ENCODE measurements around the gene PIK3CG. TPM values are rescaled to one million over a fixed set of nuclear protein-coding genes. Genes with fewer than 3 reads are reported as not detected.
"Not testable (repeated sequence)": the region's sequence is repeated elsewhere in the genome, so short reads cannot be mapped to it uniquely, and the experiment has no call there.

Gene PIK3CG
- total RNA-seq, 2 experiments from 2014 or later, result 26.8 to 27.0 TPM

GRCh38 chr7:106927536-106927935 lies 62.5 kb downstream of the PIK3CG start:
- no peaks in the 10 kb centered on the region for H3K4me1 Mint-ChIP-seq (ENCODE audit: low read depth)
- ATAC-seq, result no peak

GRCh38 chr7:106929616-106930015 lies 64.5 kb downstream of the PIK3CG start:
- ATAC-seq; POLR2A ChIA-PET; H3K9me3 Mint-ChIP-seq; H3K4me1 Mint-ChIP-seq (ENCODE audit: low read depth); H3K27me3 Mint-ChIP-seq; intact Hi-C loops (cut with micrococcal nuclease); H3K4me3 Mint-ChIP-seq; CTCF ChIA-PET; H3K36me3 Mint-ChIP-seq (ENCODE audit: low read depth); H3K27ac Mint-ChIP-seq; DNase-seq: not testable (repeated sequence)

More at GRCh38 chr7:106927536-106927935, 62.5 kb downstream of the PIK3CG start:
- no peaks in the 10 kb centered on the region for H3K36me3 Mint-ChIP-seq (ENCODE audit: low read depth)
- intact Hi-C loops (cut with micrococcal nuclease), result no loop called here
- ChIA-PET POLR2A (no interaction called here), CTCF (no interaction called here)
- TF ChIP-seq CTCF (IDR thresholded peaks at IDR 0.05), result no peak
- no peak overlapping the region for H3K27ac Mint-ChIP-seq
- DNase-seq, result no peak
- no peak overlapping the region for H3K4me3 Mint-ChIP-seq
- H3K9me3 Mint-ChIP-seq, result peaks cover 7% of the 10 kb centered on the region
- H3K27me3 Mint-ChIP-seq, result no peaks in the 10 kb centered on the region

GRCh38 chr7:106936236-106936635 lies 71.2 kb downstream of the PIK3CG start:
- DNase-seq (no peak), ATAC-seq (no peak)
- intact Hi-C loops (cut with micrococcal nuclease), result no loop called here
- Mint-ChIP-seq H3K4me1 (ENCODE audit: low read depth) (no peaks in the 10 kb centered on the region), H3K9me3 (no peaks in the 10 kb centered on the region), H3K36me3 (ENCODE audit: low read depth) (no peaks in the 10 kb centered on the region), H3K27ac (no peak overlapping the region), H3K27me3 (no peaks in the 10 kb centered on the region), H3K4me3 (no peak overlapping the region)
- ChIA-PET CTCF (no interaction called here), POLR2A (no interaction called here)
- no peak for TF ChIP-seq CTCF (IDR thresholded peaks at IDR 0.05)

GRCh38 chr7:106938122-106938521 lies 73.0 kb downstream of the PIK3CG start:
- not testable (repeated sequence) for ATAC-seq

GRCh38 chr7:106938803-106939202 lies 73.7 kb downstream of the PIK3CG start:
- POLR2A ChIA-PET, result no interaction called here
- H3K4me1 Mint-ChIP-seq (ENCODE audit: low read depth), result no peaks in the 10 kb centered on the region
- TF ChIP-seq CTCF (IDR thresholded peaks at IDR 0.05), result no peak
- intact Hi-C loops (cut with micrococcal nuclease), result no loop called here
- no peaks in the 10 kb centered on the region for H3K9me3 Mint-ChIP-seq
- H3K36me3 Mint-ChIP-seq (ENCODE audit: low read depth), result no peaks in the 10 kb centered on the region
- CTCF ChIA-PET, result interaction anchor here (0.8 to 1.0 kb wide), 2 partner anchors 9 to 211 kb away, joined by 3 read pairs; no protein-coding TSS in a partner anchor
- H3K27ac Mint-ChIP-seq, result no peak overlapping the region
- DNase-seq (no peak), ATAC-seq (no peak)
- H3K27me3 Mint-ChIP-seq, result no peaks in the 10 kb centered on the region
- H3K4me3 Mint-ChIP-seq, result no peak overlapping the region

More at GRCh38 chr7:106938122-106938521, 73.0 kb downstream of the PIK3CG start:
- POLR2A ChIA-PET; H3K27ac Mint-ChIP-seq; H3K4me3 Mint-ChIP-seq; H3K36me3 Mint-ChIP-seq (ENCODE audit: low read depth); H3K9me3 Mint-ChIP-seq; DNase-seq; H3K27me3 Mint-ChIP-seq; intact Hi-C loops (cut with micrococcal nuclease); H3K4me1 Mint-ChIP-seq (ENCODE audit: low read depth): not testable (repeated sequence)
- CTCF ChIA-PET, result interaction anchor here (0.8 to 1.0 kb wide), 2 partner anchors 10 to 212 kb away, joined by 3 read pairs; no protein-coding TSS in a partner anchor

GRCh38 chr7:106944035-106944665 lies 79.1 kb downstream of the PIK3CG start:
- intact Hi-C loops (cut with micrococcal nuclease), result no loop called here
- Mint-ChIP-seq H3K4me1 (ENCODE audit: low read depth) (no peaks in the 10 kb centered on the region), H3K4me3 (no peak overlapping the region), H3K36me3 (ENCODE audit: low read depth) (no peaks in the 10 kb centered on the region), H3K27me3 (no peaks in the 10 kb centered on the region), H3K9me3 (no peaks in the 10 kb centered on the region), H3K27ac (no peak overlapping the region)
- no peak for TF ChIP-seq CTCF (IDR thresholded peaks at IDR 0.05)
- DNase-seq, result no peak
- no peak for ATAC-seq
- POLR2A ChIA-PET, result no interaction called here
- CTCF ChIA-PET, result interaction anchor here (1.9 kb wide), 1 partner anchor 151 kb away, joined by 5 read pairs; no protein-coding TSS in a partner anchor

Measured in activated CD8-positive, alpha-beta T cell treated with anti-CD3 and anti-CD28 coated beads for 36 hours (primary cell).